Fibroblast of skin of scalp (primary cell): ENCODE results near the gene GRK5.
"Not testable (repeated sequence)": the region's sequence is repeated elsewhere in the genome, so short reads cannot be mapped to it uniquely, and the experiment has no call there.

Experiments
- DNase-seq: peaks from one replicate; pipeline ENCODE4 v3.0.0-alpha.2; 2013

GRK5 gene

DNA sequence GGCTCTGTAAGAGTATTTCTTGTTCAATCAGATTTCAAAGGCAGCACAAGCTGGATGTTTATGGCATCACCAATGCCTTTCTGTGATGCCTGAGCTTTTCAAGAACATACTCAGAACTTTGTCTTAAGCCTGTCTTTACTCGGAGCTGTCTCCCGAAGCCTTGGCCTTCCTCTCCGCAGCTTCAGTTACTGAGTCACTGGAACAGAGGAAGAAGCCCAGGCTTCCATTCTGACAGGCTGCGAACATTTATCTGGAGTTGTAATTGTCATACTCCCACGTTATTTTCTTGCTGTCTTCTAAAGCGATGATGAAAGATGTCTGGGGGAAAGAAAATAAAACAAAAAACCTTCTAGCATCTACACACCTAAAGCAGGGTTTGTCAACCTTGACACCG lies 43.9 kb downstream of the GRK5 start:
- DNase-seq = peak; percentile 75

DNA sequence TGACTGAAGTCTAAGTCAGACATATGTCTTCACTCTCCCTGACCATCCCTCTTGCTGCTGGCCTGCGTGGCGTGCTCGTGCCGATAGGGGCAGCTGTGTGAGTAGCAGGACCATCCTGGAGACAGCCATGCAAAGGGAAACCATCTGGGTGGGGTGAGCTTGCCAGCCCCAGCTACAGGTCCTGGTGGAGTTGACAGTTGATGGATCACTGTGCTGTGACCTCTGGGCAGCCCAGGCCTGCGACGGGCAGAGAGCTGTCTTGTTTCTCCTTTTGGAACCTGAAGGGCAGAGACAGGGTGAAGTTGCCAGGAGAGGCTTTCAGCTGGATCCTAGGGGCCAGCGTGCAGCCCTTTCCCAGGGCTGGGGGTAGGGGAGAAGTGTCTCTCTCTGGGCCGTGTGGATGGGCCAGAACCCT lies 44.7 kb downstream of the GRK5 start:
- no peak for DNase-seq

DNA sequence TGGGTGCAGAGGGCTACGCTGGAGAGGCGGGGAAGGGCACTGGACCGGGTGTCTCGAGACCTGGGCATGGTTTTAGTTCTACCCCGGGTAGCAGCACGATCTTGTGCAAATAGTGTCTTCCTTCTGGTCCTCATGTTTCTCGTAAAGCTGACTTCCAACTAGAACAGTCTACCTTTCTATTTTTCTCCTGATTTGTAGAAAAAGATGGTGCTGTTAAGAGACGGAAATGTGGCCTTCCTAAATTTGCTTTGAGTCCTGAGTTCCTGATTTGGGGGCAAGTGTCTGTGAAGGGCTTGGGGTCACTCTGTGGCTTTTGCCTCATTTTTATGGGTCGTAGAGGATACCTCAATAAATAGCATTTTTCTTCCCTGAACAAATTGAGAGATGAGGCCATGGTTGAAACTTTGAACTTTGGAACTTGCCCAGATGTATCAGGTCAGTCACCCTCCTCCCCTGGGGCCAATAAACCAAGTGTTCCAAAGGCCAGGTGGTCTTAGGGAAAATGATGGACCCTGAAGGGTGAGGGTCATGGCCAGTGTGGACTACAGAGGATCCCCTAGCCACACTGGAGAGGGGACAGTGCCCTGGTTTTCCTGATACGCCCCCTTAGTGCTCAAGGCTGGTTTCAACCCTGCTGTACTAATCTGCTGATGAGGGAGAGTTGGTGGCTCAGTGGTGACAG lies 45.2 kb downstream of the GRK5 start:
- no peak for DNase-seq

DNA sequence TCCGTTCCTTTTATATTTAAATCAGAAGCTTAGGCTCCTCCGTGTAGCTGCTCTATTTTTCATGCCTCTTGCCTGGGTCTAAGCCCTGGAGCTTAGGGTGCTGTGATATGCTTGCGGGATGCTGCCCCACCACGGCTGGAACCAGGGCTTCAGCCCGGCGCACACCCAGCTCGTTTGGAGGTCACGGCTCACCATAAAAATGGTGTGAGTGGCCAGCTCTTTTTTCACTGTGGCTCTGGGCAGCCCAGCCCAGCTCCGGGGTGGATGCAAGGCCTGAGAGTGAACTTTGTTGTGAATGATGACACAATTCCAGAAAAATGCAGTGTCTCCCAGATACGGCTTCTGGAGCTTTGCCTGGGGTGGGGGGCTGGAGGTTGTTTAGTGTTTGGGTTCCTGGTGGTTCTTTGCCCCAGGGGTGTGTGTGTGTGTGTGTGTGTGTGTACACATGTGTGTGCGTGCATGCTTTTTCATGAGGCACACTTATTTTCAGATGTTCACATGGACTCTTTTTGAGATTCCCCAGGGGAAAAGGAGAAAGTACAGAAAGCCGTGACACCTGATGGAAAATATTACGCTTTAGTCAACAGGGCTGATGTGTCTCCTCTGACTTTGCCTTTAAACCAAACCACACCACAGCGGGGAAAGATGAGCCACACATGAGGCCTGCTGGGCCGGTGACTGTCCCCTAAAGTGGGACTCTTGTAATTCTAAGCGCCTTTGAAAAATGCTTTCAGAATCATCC lies 46.2 kb downstream of the GRK5 start:
- peak; percentile 95 for DNase-seq

DNA sequence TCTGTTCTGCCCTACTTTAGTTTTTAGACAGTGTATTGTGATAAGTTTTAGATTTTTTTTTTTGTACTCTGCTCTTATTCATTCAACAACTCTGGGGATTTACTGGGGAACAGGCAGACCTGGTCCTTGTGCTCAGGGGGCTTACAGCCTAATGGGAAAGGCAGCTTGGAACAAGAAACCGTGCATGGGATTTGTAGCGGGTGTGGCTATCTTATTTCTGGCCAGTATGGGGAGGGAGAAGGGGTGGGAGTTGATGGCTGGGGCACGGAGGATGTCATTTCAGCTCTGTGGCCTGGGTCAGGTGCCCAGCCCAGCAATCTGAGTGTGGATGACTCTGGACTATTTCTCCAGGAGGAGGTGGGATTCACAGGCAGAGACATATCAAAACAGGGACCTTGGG lies 47.0 kb downstream of the GRK5 start:
- no peak for DNase-seq

DNA sequence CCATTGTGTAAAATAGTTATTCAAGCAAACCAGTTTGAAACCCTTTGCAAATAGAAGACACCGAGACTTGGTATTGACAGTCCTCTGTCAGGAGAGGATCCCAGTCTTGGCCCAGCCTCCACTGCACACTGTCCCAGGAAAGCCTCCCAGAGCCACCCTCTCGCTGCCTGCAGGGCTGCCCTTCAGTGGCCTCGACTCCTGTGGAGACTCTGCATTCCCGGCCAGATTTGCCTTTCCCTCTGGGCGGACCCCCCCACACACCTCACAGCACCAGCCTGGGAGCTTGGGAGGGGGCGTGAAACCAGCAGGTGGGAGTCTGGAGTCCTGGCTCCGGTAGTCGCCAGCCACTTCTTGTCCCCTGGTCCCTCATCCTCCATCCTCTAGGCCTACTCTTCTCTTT lies 48.7 kb downstream of the GRK5 start:
- DNase-seq = no peak

DNA sequence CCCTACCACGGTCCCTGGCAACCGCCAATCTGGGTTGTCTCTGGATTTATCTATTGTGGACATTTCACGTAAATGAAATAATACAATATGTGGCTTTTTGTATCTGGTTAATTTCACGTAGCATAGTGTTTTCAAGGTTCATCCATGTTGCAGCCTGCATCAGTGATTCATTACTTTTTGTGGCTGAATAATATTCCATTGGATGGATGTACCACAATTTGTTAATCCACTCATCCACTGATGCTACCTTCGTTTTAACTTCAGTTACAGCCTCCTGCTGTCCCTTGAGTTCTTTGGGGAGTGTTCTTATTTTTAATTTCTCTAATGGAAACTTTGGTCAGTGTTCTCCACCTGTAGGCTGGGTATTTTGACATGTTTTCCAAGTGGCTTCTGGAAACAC lies 49.5 kb downstream of the GRK5 start:
- no peak for DNase-seq

DNA sequence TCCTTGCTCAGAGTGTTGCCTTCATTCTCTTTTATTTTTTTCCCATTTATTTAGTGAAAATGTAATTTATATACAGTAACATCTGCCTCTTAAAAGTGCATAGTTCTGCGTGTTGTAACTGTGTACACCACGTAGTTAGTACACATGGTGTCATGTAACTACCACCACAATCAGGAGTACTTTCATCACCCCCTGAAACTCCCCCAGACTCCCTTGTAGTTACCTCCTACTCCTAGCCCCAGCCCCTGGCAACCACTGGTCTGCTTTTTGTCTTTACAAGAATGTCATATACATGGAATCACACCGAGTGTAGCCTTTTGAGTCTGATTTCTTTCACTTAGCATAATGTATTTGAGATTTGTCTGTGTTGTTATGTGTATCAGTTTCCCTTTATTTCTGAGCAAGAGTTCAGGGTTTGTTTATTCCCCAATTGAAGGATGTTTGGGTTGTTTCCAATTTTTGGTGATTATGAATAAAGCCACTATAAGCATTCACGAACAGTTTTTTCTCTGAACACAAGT lies 50.6 kb downstream of the GRK5 start:
- no peak for DNase-seq

DNA sequence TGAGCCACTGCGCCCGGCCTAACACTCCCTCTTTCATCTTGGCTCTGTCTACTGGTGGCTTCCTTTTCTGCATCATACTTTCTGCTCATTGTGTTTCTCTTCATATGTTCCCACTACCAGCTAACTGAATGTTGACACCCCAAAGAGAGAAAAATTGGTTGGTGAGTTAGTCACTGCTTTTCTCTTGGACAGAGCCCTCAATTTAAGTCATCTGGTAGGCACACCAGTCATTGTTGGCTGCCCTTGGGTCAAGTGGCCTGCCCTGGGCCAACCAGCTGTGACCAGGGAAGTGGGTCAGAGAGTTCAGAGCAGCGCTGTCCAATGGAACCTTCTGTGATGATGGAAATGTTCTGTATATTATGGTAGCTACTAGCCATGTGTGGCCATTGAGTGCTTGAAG lies 52.0 kb downstream of the GRK5 start:
- no peak for DNase-seq

DNA sequence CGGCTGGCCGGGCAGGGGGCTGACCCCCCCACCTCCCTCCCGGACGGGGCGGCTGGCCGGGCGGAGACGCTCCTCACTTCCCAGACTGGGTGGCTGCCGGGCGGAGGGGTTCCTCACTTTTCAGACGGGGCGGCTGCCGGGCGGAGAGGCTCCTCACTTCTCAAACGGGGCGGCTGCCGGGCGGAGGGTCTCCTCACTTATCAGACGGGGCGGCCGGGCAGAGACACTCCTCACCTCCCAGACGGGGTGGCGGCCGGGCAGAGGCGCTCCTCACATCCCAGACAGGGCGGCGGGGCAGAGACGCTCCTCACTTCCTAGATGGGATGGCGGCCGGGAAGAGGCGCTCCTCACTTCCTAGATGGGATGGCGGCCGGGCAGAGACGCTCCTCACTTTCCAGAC lies 53.6 kb downstream of the GRK5 start:
- not testable (repeated sequence) for DNase-seq

DNA sequence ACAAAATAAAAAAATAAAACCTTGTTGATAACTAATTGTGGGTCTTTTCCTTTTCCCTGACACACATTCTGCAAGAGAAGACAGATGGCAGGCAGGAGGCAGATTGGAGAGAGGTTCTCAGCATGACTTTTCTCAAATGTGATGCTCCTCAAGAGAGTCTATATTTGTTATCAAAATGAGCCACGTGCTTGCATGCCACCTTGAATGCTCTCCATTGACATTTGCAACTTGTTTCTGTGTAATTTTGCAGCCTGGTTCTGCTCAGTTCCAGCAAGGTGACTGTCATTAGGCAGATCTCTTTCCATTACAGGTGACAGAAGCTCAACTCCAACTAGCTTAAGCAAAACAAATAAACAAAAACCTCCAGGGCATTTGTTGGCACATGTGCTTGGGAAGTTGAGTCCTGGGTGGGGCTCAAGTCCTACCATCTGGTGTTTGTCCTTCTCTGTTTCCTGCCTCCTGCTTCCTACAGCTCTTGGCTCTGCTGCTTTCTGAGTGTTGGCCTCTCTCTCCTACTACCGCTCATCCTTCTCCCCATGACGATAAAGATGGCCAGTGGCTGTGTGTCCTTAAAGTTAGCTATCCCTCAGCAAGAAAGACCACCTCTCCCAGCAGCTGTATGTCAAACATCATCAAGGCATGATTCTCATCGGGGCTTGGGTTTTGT lies 56.7 kb downstream of the GRK5 start:
- no peak for DNase-seq

DNA sequence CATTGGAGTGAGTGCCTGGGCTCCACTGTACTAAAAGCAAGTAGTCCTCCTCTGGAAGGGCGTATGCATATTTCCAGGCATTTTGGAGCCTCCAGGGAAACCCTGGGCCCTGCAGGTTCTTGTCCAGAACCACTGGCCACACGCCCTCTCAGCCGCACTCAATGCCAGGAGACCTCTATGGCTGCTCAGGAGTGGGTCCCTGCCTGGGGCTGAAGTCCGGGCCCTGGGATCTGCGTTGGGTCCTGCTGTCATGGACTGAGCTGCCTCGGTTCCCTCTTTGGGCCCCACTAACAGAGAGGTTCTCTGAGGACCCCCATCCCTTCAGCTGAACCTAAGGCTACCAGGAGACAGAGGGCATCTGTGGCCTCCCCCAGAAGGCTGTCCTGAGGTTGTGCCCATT lies 58.3 kb downstream of the GRK5 start:
- no peak for DNase-seq

DNA sequence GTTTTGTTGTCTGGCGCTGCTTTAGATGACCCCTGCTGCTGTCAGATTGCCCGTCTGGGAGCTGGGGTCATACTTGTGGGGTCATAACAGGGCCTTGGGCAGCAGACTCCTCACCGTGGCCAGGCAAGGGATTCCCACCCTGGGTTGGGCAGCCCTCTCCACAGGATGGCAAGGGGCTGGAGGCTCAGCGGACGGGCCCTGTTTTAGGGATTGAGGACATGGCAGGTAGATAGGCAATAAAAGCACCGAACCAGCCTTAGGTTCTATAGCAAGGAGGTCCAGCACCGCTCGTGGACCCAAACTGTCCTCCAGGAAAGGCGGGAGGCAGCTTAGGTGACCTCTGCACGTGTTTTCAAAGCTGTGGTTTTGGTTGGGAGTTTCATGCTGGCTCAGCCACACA lies 60.0 kb downstream of the GRK5 start:
- DNase-seq = no peak

DNA sequence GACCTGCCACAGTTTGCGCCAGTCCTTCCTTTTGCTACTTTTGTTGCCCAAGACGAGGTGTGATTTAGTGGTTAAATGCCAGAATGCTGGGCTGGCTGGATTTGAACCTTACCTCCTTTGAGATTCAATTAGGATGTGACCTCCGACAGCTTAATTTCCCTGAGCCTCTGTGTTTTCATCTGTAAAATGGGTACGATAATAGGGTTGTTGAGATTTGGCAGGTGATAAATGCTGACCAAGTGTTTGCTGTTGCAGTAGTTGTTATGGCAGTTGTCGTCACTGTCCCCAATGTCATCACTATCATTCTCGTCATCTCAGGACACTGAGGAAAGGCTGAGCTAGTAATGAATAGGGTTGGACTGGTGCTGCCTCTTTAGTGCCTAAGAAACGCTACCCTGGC lies 61.1 kb downstream of the GRK5 start:
- no peak for DNase-seq

DNA sequence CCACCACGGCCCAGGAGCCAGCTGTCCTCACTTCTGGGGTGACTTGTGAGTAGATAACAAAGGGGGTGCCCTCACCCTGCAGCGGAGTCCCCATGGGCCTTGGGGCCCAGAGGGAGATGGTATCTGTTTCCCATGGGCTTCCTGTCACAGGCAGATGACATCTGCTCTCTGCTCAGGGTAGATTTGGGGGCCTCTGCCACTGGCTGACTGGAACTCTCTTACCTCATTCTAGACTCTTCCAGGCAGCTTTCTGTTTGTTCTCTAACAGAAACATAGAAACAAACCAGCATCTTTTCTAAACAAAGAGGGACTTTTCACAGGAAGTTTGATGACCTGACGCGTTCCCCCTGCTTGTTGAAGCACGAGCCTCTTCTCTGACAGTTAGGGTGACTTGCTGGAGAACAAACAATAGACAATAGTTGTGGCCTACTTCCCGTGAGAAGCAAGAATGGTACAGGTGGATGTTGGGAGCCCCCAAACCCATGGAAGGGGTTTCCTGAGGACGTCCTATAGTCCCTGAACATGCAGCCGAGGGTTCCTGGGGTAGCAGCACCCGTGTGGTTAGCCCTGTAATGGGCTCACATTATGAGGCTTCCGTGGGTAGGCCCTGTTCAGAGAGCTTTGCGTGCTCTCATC lies 61.6 kb downstream of the GRK5 start:
- no peak for DNase-seq

DNA sequence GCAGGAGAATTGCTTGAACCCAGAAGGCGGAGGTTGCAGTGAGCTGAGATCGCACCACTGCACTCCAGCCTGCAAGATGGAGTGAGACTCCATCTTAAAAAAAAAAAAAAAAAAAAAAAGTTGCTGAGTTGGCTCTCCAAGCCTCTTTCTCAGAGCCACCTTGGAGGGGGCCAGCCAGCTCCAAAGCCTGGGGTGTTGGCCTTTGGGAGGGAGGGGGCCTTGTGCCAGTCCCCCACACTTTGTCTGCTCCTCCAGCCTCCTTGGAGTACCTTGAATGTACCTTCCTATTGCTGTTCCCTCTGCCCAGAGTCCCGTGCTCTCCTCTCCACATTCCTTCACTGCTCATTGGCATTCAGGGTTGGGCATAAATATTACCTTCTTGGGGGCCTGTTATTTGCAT lies 62.4 kb downstream of the GRK5 start:
- no peak for DNase-seq

DNA sequence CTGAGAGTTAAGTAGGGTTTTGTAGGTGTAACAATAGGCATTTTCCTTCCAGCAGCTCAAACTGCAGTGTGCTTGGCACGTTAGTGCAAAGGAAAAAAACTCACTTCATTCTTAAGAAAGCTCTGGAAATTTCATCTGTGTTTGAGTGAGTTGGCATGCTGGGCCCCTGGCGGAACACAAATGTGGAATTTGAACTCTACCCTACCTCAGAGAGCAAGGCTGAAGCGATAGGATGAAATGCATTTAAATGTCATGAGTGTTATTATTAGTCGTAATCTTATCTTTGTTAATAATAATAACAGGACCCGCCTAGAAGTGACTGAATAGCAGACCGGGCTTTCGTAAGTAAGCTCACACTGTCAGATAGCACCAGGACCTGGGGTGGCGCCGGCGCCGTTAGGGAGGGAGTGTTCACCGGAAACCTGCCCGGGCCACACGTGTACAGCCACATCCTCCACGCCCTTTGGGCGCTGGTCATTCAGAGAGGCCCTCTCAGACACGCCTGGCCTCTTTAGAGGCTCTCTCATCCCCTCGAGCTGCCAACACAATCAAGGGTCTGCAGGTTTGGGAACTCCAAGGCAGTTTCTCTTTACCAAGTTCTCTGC lies 63.5 kb downstream of the GRK5 start:
- DNase-seq = no peak

DNA sequence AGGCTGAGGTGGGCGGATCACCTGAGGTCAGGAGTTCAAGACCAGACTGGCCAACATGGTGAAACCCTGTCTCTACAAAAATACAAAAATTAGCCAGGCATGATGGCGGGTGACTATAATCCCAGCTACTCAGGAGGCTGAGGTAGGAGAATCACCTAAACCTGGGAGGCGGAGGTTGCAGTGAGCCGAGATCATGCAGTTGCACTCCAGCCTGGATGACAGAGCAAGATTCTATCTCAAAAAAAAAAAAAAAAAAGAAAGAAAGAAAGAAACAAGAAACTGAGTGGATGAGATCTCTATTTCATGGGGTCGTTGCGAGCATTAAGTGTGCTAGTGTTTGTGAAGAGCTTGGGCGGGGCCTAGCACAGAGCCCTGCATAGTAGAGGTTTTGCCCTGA lies 65.0 kb downstream of the GRK5 start:
- not testable (repeated sequence) for DNase-seq

DNA sequence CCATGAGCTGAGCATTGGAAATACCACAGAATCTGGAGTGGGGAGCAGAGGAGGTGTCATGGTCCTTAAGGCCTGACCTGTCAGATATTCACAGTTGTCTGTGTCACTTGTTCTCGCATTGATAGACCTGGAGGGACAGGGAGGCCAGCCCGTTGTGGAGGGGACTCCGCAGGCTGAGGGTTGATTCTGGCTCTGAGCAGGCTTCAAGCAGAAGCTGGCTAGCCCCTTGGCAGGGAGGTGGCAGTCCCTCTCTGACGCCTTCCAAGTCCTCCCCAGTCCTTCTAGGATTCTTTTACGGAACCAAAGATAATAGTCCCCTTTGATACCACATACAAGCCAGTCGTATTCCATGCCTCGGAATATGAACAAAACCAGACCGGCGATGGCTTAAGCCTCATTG lies 65.4 kb downstream of the GRK5 start:
- DNase-seq = no peak

DNA sequence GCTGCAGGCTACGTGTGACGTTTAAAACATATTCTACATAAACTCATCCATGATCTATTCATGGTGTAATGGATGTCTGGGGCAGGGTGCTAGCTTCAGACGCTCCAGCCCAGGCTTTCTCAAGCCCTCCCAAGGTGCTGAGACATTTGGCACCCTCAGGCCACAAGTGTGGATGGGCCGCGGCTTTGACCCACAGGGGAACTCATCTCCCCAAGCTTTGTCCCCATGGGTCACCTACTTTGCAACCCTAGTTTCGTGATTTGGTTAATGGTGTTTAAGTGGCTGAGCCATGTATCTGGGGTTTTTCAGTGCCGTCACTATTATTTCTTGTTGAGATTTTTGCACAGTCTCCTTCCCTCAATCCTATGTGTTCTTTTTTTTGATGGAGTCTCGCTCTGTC lies 66.0 kb downstream of the GRK5 start:
- no peak for DNase-seq

DNA sequence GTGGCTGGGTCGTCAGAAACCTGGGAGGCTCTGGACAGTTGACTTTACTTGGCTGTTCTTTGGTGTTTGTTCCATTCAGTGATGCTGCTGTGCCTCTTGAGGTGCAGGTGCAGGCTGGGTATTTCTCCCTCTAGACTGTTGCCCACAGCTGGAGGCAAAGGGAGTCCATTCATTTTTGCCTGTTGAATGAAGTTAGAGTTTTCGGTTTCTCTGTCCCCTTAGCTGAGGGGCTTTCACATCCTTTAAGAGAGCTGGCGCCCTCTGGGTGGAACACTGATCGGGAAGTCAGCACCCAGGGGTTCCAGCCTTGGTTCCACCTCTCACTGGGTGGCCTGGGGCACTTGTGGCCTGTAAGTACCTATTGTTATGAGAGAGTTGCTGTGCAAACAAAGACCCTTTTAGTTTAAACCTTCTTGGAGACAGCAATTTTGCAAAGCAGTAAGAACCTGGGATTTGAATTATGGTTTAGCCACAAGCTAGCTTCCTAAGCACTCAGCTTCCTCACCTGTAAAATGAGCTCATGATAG lies 67.2 kb downstream of the GRK5 start:
- no peak for DNase-seq

DNA sequence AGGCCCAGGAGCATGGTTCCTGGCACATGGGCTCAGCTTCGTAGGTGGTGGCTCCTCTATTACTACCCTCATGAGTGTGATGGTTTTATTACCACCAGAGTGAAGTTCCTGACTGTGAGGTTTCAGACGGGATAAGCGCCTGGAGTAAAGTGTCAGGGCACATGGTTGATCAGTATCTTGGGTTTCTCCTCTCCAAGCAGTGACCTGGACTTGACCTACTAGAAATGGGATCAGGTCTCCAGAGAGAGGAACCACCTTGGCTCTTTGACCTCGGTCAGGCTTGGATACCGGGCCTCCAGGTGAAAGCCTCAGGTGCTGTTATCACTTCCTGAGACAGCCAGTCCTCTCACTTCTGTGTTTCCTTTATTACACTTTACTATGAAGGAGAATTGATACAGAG lies 67.7 kb downstream of the GRK5 start:
- DNase-seq = no peak

DNA sequence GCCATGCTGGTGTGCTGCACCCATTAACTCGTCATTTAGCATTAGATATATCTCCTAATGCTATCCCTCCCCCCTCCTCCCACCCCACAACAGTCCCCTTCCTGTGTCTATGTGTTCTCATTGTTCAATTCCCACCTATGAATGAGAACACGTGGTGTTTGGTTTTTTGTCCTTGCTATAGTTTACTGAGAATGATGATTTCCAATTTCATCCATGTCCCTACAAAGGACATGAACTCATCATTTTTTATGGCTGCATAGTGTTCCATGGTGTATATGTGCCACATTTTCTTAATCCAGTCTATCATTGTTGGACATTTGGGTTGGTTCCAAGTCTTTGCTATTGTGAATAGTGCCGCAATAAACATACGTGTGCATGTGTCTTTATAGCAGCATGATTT lies 68.8 kb downstream of the GRK5 start:
- not testable (repeated sequence) for DNase-seq
